HepG2 (cell line): ENCODE data around the gene CPNE1. TPM values are rescaled to one million over a fixed set of nuclear protein-coding genes. Genes with fewer than 3 reads are reported as not detected.
A peak's percentile ranks its signal among the peaks of the same experiment; 100 is the strongest.

ENCODE experiments used
- CBX2 ChIP-seq, 2 experiments: fragments of 200-600 bp in 1 of 2; sonication (generic); formaldehyde crosslinking in 1 of 2; IDR thresholded peaks; 2 replicates each; pipeline versions ENCODE4 v1.7.0 to v1.8.1; 2018 to 2022; ENCODE audit warnings: low read depth in 2 of 2, low read length in 1 of 2, mild to moderate bottlenecking in 1 of 2, missing genetic modification reagents in 1 of 2
- ELF1 ChIP-seq: sonication (generic); formaldehyde crosslinking; IDR thresholded peaks from 2 replicates; pipeline ENCODE4 v1.4.0; 2020; ENCODE audit warnings: missing genetic modification reagents
- FIP1L1 ChIP-seq: fragments of 200-400 bp; formaldehyde crosslinking; IDR thresholded peaks from 2 replicates; pipeline ENCODE4 v1.6.1; 2018; ENCODE audit warnings: low read depth, mild to moderate bottlenecking, low read length, moderate library complexity, borderline replicate concordance; ENCODE audit not compliant: insufficient read depth
- MTA3 ChIP-seq: sonication (generic); formaldehyde crosslinking; IDR thresholded peaks from 2 replicates; pipeline ENCODE4 v1.4.0; 2020; ENCODE audit warnings: missing genetic modification reagents
- MYNN ChIP-seq: sonication (generic); formaldehyde crosslinking; IDR thresholded peaks from 2 replicates; pipeline ENCODE4 v1.4.0; 2020; ENCODE audit warnings: mild to moderate bottlenecking, low read depth, missing genetic modification reagents
- PCBP2 ChIP-seq: fragments of 200-400 bp; formaldehyde crosslinking; optimal IDR thresholded peaks from 2 replicates; pipeline ENCODE3; 2018; ENCODE audit warnings: low read length, low read depth; ENCODE audit not compliant: poor library complexity, severe bottlenecking
- TEF ChIP-seq: sonication (generic); formaldehyde crosslinking; IDR thresholded peaks from 2 replicates; pipeline ENCODE4 v1.5.0; 2020; ENCODE audit warnings: missing genetic modification reagents
- TSC22D2 ChIP-seq: sonication (generic); formaldehyde crosslinking; IDR thresholded peaks from 2 replicates; pipeline ENCODE4 v1.5.1; 2020; ENCODE audit warnings: missing genetic modification reagents, mild to moderate bottlenecking, borderline replicate concordance
- ZBTB49 ChIP-seq: sonication (generic); formaldehyde crosslinking; IDR thresholded peaks from 2 replicates; pipeline ENCODE4 v1.4.0; 2020; ENCODE audit warnings: missing genetic modification reagents, borderline replicate concordance
- ZEB1 ChIP-seq: IDR thresholded peaks from 2 replicates; pipeline ENCODE4 v1.6.1; 2012; ENCODE audit warnings: mild to moderate bottlenecking, low read depth, inconsistent platforms; ENCODE audit not compliant: insufficient replicate concordance
- ZHX2 ChIP-seq, 2 experiments: sonication (generic) in 1 of 2; formaldehyde crosslinking in 1 of 2; IDR thresholded peaks; 2 replicates each; pipeline versions ENCODE4 v1.6.1 to v1.9.0; 2014 to 2022; ENCODE audit warnings: antibody characterized with exemption in 1 of 2, borderline replicate concordance in 1 of 2, inconsistent platforms in 1 of 2, low read depth in 1 of 2, missing genetic modification reagents in 1 of 2
- ZNF12 ChIP-seq: sonication (generic); formaldehyde crosslinking; IDR thresholded peaks from 2 replicates; pipeline ENCODE4 v1.5.0; 2020; ENCODE audit warnings: missing genetic modification reagents
- ZNF138 ChIP-seq: sonication (generic); formaldehyde crosslinking; IDR thresholded peaks from 2 replicates; pipeline ENCODE4 v1.5.0; 2020; ENCODE audit warnings: mild to moderate bottlenecking, low read depth, missing genetic modification reagents
- ZNF329 ChIP-seq: sonication (generic); formaldehyde crosslinking; IDR thresholded peaks from 2 replicates; pipeline ENCODE4 v1.9.0; 2021; ENCODE audit warnings: low read depth, mild to moderate bottlenecking, missing genetic modification reagents
- ZNF430 ChIP-seq: sonication (generic); formaldehyde crosslinking; IDR thresholded peaks from 2 replicates; pipeline ENCODE4 v1.9.0; 2021; ENCODE audit warnings: mild to moderate bottlenecking, missing genetic modification reagents
- ZNF678 ChIP-seq: sonication (generic); formaldehyde crosslinking; IDR thresholded peaks from 2 replicates; pipeline ENCODE4 v1.4.0; 2020; ENCODE audit warnings: mild to moderate bottlenecking, missing genetic modification reagents
- ZNF709 ChIP-seq: sonication (generic); formaldehyde crosslinking; IDR thresholded peaks from 2 replicates; pipeline ENCODE4 v1.5.0; 2020; ENCODE audit warnings: mild to moderate bottlenecking, missing genetic modification reagents
- ZSCAN25 ChIP-seq: sonication (generic); formaldehyde crosslinking; IDR thresholded peaks from 2 replicates; pipeline ENCODE4 v1.8.0; 2022; ENCODE audit warnings: mild to moderate bottlenecking, missing genetic modification reagents
- ZZZ3 ChIP-seq: sonication (generic); formaldehyde crosslinking; IDR thresholded peaks from 2 replicates; pipeline ENCODE4 v1.4.0; 2020; ENCODE audit warnings: missing genetic modification reagents, mild to moderate bottlenecking, borderline replicate concordance
- polyA plus RNA-seq, 8 experiments: library from polyadenylated mRNA; depleted of rRNA in 3 of 8; stranded (reverse) in 7 of 8; unstranded in 1 of 8; fragments of >200 nt; fragmentation: Illumina TruSeq in 4 of 8; extraction: Trizol in 4 of 8; gene quantifications; 2 replicates each; pipeline versions ENCODE4 v1.2.1 to v1.2.3, GENCODE V29; 2011 to 2016; ENCODE audit warnings: low read depth in 4 of 8, missing spikeins in 1 of 8, mixed read lengths in 1 of 8; ENCODE audit not compliant: insufficient read depth in 1 of 8
- total RNA-seq, 5 experiments: library from RNA; depleted of rRNA; stranded (reverse); fragments of >200 nt; fragmentation: Illumina TruSeq; extraction: Trizol; gene quantifications; 2 replicates each; pipeline ENCODE4 v1.2.3, GENCODE V29; 2016; ENCODE audit warnings: low read depth in 1 of 5

The CPNE1 gene
- total and polyA plus RNA-seq, 2 of the 13 experiments (the other 11 are each of a cell fraction or from before 2014, with no cell fraction given): 408 to 431 TPM

GRCh38 chr20:35618263-35619131 lies 46.2 kb downstream of the CPNE1 start (continued):
- TF ChIP-seq ZNF709 (peak; percentile 83), ZZZ3 (CRISPR knock-in tag) (0 out of 2 replicates have a peak, but pooled peaks have one; percentile 24), ZNF138 (CRISPR knock-in tag) (0 out of 2 replicates have a peak, but pooled peaks have one; percentile 25), MYNN (no peak; the same call in 1 of the 2 replicates), ZNF678 (no peak), ZNF12 (no peak), TSC22D2 (no peak), ZNF329 (CRISPR knock-in tag) (no peak), ZSCAN25 (CRISPR knock-in tag) (no peak), ZNF430 (CRISPR knock-in tag) (peak; percentile 42; the same call in 1 of the 2 replicates), CBX2 (IDR thresholded peaks at IDR 0.05; ENCODE audit: low read depth, low read length) (no peak), CBX2 (CRISPR knock-in tag; IDR thresholded peaks at IDR 0.05; ENCODE audit: low read depth) (no peak), PCBP2 (no peak), ELF1 (CRISPR knock-in tag) (peak; percentile 14; the same call in 1 of the 2 replicates), FIP1L1 (no peak), ZHX2 (IDR thresholded peaks at IDR 0.05; ENCODE audit: low read depth) (no peak), ZHX2 (CRISPR knock-in tag; IDR thresholded peaks at IDR 0.05; ENCODE audit: borderline replicate concordance) (no peak), TEF (no peak), ZBTB49 (CRISPR knock-in tag) (no peak), ZEB1 (no peak), MTA3 (CRISPR knock-in tag) (no peak)
